ENCODE results near the gene CACNG8.

Gene CACNG8

DNA sequence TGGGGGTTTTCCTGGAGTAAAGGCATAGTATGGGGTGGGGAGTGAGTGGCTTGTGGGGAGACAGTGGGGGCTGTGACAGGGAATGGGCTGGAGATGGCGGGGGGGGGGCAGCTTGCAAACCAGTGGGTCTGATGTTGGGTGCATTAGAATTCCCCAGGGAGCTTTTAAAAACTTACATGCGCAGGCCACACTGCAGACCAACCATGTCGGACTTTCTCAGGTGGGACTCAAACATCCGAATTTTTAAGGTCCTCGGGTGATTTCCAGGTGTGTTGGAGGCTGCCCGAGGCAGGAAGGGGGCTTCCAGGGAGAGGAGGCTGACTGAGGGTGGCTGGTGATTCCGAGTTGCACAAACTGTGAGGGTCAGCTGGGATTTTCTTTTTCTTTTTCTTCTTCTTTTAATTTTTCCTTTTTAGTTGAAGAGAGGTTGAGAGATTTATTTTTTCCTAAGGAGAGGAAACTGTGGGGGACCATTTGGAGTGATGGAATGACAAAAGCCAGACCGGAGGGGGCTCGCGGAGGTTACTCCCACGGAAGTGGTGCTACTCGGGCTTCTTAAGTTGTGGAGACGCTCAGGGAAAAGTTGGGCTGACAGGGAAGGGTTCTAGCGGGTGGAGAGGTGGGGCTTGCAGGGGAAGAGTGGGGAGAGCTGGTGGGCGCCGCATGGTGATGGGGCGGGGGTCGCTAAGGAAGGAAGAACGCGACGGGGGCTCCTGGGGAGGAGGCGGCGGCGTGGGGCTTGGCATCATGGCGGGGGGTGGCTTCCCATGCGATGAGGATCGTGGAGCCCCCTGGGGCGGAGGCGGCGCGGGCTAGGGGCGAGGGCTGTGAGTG, 997 bp upstream of the CACNG8 start:
- no peak for DNase-seq (ENCODE audit: low spot score)

DNA sequence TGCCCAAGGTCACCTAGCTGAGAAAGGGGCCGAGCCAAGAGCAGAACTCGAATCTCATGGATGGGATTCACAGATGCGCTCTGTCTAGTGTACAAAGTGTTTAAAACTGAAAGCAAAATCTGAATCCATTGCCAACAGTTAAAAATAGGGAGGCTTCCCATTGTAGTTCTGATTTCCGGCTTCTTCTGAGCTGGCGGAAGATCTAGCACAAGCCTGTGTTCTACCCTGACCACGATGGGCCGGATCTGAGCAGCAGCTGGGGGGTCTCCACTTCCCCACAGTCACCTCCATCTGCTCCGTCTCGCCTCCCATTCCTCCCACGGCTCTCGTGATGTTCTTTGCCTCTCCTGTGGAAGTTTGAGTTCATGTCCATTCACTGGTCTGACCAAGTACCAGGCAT, 2.4 kb downstream of the CACNG8 start:
- no peak for DNase-seq (ENCODE audit: low spot score)

DNA sequence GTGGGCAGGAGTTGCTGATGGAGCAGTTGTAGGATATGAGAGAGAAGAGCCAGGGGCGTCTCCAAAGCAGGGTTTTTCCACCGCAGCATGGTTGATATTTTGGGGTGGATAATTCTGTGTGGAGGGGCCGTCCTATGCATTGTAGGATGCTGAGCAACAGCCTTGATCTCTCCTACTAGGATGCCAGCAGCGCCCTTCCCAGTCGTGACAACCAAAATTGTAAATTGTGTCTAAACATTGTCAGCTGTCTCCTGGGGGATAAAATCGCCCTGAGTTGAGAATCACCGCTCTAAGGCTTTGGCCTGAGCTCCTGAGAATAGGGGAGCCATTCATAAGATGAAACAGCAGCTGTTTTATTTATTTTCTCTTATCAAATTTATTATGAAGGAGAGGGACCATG, 4.2 kb downstream of the CACNG8 start:
- DNase-seq (ENCODE audit: low spot score), result no peak

DNA sequence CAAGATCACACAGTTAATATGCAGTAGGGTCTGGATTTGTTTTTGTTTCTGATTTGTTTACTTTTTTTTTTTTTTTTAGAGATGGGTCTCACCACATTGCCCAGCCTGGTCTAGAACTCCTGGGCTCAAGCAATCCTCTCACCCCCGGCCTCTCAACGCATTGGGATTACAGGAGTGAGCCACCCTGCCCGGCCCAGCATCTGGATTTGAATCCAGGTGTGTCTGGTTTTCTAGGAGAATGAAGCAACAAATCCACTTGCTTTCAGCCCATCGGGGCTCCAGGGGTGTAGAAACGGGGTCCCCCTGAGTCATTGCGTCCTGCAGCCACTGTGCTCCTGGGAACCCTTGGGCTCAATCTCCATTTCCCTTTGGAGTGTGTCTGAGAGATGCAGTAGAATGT, 6.6 kb downstream of the CACNG8 start:
- no peak for DNase-seq (ENCODE audit: low spot score)

DNA sequence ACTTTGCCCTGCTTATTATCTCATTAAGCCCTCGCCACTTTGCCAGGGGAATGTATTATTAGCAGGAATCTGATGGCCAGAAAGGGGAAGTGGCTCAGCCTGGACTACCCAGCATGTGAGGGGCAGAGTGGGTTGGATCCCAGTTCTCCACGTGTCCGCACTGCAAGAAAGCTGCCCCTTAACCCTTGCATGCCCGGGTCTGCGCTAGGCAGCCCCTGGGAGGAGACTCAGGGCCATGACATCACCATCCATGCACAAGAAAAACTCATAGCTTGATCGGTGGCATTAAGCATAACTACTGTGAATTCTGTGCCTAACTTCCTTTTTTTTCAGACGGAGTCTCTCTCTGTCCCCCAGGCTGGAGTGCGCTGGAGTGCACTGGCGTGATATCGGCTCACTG, 8.9 kb downstream of the CACNG8 start:
- DNase-seq (ENCODE audit: low spot score), result no peak

DNA sequence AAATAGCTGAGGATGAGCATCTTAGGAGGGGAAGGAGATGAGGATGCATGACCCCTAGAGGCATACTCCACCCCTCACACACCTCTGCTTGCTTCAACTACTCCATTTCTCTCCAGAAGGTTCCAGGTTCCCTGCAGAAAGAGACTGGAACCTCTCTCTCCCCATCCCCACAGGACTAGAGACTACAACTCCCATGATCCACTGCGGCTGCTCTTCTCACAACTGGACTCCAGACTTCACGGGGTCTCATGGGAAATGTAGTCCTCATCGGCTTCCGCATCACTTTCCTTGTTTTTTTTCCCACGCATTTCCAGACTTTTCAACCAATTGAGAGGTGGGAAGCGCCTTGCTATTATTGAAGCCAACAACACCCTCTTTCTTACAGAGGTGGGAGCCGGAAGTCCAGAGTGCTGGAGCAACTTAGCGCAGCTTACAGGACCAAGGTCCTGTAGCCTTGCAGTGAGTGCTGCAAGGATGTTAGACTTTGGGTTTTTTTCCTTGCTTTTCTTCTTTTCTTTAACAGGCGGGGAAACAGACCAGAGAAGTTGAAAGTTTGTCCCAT, 14.8 kb downstream of the CACNG8 start:
- DNase-seq (ENCODE audit: low spot score), result peak; percentile 80

DNA sequence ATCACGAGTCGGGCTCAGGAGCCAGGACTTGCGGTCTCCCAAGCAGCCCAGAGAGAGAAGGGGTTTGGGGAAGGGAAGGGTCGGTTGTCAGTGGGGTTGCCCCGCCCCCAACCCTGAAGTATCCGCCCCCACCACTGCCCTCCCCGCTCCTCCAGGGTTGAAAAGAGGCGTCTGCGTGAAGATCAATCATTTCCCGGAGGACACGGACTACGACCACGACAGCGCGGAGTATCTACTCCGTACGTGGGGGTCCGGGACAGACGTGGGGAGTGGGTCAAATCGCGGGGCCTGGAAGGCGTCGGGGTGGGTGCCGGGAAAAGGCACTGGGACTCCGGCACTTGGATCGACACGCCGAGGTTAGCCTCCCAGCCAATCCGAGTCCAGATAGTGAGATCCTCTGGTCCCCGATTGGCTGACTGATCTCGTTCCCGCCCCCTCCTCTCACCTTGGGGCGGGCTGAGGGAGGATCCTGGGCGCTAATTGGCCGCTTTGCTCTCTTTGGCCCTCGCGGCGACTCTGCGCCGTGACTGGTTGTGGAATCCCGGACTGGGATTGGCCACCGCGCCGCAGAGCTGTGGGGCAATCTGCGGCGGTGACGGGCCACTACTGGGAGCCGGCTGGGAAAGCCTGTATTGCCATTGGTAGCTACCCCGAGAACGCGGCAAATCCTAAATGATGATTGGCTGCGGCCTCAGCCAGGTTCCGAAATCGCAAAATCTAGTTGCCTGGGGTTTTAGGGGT, 15.4 kb downstream of the CACNG8 start:
- DNase-seq (ENCODE audit: low spot score), result no peak

DNA sequence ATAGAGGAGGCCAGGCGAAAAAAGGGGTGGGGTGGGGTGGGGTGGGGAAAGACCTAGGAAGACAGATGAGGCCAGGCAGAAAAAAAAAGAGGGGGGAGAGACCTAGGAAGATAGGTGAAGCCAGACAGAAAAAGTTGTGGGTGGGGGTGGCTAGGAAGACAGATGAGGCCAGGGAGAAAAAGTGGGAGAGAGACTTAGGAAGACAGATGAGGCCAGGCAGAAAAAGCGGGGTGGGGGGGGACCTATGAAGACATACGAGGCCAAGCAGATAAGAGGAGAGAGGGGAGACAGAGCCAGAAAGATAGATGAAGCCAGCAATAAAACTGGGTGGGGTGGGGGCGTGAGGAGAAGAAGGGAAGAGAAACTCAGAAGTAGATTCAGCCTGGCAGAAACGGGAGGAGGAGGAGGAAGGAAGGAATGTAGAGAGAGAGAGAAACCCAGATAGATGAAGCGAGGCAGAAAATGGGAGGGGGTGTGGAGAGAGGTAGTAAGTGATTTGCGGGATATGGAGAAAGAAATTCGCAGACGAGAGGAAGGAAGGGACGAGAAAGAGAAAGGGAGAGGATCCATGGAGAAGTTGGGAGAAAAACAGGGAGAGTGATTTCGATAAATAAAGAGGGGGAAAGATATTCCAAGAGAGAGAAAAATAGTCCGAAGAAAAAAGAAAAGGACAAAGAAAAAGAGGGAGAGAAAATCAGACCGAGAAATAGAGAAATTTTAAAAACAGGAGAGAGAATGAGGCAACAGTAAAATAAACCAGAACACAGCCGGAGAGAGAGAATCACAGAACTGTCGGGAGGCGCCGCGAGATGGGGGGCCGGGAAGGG, 16.5 kb downstream of the CACNG8 start:
- no peak for DNase-seq (ENCODE audit: low spot score)

DNA sequence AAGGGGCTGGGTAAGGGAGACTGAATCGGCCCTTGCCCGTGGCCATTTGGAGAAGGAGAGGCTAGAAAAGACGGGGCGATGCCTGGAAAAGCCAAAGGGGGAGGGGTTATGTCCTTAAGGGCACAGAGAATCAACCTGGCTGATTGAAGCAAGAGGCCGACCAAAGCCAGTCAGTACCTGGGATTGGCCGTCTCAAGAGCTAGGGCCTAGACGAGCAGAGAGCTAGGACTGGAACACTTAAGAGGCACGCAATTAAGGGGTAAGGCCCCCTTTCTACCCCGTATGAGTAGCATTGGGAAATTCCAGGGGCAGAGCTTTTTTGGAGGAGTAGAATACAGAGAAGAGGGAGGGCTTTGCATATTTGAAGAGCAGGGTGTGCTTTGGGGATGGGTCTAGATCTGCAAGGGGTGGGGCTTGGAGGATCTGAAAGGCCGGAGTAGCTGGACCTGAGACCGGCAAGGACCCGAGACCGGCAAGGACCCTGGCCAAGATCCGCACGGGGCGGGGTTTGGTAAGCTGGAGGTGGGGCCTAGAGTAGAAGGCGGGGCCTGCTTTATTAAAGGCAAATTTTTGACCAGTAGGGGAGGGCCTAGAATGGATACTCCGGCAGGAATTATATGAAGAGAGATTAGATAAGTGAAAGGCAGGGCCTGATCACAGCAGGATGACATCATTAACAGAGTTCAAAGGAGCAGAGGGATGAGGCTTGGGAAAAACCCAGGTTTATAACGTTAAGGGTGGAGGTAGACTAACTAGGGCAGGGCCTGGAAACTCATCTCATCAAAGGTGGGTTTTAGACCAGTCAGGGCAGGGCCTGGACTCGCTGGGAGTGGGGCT, 18.0 kb downstream of the CACNG8 start:
- peak; percentile 92 for DNase-seq (ENCODE audit: low spot score)

DNA sequence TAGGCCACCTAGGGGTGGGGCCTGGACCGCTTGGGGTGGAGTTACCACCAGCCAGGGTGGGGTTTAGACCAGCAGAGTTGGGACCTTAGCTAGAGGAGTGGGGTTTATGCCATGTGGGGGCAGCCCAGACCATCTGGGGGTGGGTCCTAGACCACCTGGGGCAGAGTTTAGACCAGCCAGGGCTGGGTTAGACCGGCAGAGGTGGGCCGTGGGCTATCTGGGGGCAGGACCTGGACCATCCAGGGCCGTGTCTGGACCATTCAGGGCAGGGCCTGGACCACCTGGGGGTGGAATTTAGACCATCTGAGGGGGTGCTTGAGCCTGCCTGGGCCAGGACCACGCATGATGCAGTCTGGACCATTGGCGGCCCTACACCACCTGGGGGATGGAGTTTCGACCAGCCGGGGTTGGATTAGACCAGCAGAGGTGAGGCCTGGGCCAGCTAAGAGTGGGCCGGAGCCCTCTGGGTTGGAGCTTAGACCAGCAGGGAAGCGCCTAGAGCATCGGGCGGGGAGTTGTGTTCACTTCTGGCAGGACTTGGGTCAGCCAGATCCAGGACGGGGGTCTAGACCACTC, 18.7 kb downstream of the CACNG8 start:
- no peak for DNase-seq (ENCODE audit: low spot score)

DNA sequence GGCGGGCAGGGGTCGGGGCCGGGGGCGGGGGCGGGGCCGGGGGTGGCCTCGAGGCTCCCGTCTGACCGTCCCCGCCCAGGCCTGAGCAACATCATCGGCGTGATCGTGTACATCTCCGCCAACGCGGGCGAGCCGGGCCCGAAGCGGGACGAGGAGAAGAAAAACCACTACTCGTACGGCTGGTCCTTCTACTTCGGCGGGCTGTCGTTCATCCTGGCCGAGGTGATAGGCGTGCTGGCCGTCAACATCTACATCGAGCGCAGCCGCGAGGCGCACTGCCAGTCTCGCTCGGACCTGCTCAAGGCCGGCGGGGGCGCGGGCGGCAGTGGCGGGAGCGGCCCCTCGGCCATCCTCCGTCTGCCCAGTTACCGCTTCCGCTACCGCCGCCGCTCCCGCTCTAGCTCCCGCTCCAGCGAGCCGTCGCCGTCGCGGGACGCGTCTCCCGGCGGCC, 19.3 kb downstream of the CACNG8 start:
- no peak for DNase-seq (ENCODE audit: low spot score)

DNA sequence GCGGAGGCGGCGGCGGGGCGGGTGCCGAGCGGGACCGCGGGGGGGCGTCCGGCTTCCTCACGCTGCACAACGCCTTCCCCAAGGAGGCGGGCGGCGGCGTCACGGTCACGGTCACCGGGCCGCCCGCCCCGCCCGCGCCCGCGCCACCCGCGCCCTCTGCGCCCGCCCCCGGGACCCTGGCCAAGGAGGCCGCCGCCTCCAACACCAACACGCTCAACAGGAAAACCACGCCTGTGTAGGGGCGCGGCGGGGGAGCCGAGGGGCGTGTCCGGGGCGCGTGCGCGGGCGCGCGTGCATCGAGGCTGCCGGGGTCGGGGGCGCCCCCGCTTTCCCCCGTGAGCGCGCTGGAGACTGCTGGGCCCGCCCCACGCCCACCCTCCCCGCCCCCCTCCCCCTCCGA, 19.9 kb downstream of the CACNG8 start:
- DNase-seq (ENCODE audit: low spot score), result no peak

DNA sequence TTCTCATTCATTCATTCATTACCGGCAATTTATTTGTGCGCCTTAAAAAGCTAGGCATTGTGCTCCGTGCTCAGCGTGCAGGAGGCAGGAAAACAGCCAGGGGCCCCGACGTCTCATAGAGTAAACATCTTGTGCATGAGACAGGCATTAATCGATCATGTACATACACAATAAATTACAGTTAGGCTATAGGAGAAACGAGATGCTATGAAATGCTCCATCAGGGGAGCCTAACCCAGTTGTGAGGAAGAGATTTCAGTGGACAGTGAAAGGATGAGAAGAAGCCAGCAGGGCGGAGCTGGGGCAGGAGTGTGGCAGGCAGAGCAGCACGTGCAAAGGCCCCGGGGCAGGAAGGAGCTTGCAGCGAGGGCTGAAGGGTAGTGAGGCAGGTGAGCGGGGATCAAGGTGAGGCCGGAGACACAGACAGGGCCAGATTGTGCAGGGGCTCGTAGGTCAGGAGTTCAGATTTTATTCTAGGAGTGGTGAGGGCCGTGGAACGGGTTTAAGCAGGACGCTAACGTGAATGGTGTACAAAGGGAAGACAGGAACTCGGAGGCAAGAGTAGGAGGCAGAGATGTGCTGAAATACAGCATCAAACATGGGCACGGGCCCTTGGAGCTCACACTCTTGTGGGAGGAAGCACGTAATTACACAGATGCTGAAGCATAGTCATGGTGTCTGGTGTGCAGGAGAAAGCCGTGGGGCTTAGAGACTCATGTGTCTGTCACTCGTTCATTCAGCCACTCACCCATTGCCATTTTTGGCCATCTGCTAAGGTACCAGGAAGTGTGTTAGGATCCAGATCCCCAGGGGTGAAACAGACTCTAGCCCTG, 20.9 kb downstream of the CACNG8 start:
- no peak for DNase-seq (ENCODE audit: low spot score)

DNA sequence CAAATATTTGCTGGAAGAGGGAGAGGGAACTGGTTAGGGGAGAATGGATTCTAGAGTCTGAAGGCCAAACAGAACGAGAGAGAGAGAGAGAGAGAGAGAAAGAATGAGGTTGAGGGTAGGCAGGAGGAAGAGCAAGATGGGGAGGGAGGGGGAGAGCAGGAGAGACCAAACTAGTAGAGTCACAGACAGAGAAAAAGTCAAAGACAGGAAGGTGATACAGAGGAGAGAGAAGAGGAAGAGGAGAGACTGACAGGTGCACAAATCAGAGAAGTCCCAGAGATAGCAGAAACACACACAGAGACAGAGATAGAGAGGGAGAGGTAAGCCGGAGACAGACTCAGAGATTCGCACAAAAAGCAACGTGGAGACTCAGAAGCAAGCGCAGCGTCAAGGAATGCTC, 23.1 kb downstream of the CACNG8 start:
- no peak for DNase-seq (ENCODE audit: low spot score)

DNA sequence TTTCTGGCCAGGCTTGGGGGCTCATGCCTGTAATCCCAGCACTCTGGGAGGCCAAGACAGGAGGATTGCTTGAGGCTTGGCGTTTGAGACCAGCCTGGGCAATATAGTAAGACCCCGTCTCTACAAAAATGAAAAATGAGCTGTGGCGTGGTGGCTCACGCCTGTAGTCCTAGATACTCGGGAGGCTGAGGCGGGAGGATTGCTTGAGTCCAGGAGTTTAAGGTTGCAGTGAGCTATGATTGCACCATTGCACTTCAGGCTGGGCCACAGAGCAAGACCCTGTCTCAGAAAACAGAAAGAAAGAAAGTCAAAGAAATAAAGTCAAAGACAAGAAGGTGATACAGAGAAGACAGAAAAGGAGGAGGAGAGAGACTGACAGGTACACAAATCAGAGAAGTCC, 26.2 kb downstream of the CACNG8 start:
- no peak for DNase-seq (ENCODE audit: low spot score)

DNA sequence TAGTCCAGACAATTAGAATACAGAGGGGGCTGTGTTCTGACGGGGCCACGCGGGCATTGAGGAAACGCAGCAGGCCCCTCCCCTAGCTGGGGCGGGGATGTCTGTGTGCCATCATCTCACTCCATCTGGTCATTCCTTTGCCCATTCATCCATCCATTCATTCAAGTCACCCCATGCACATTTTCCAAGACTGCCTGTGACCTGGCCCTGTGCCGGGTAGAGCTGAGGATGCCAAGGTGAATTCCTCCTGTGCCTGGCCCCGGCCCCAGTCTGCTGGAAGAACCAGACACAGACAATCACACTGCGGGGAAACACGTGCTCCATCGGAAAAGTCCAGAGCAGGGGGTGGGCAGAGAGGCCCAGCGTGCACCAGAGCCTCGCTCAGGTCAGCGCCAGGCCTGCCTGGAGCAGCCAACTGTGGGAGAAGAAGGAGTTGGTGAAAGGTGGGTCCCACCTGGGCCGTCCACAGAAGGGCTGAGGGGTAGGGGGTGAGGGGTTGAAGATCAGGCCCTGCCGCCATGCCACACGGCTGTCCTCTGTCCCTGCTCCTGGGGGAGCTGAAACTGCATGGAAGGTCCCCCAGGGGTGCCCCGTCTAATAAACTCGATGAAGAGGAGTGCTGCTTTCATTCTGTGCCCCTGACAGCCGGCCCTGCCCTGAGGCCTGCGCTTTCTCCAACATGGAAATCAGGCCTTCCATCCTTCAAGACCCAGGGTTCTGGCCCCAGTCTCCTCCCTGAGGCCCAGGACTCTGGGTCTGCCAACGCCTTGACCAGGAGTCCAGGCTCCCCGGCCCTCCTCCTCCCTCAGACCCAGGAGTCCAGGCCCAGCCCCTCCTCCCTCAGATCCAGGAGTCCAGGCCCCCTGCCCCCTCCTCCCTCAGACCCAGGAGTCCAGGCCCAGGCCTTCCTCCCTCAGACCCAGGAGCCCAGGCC, 27.1 kb downstream of the CACNG8 start:
- DNase-seq (ENCODE audit: low spot score), result peak; percentile 65

DNA sequence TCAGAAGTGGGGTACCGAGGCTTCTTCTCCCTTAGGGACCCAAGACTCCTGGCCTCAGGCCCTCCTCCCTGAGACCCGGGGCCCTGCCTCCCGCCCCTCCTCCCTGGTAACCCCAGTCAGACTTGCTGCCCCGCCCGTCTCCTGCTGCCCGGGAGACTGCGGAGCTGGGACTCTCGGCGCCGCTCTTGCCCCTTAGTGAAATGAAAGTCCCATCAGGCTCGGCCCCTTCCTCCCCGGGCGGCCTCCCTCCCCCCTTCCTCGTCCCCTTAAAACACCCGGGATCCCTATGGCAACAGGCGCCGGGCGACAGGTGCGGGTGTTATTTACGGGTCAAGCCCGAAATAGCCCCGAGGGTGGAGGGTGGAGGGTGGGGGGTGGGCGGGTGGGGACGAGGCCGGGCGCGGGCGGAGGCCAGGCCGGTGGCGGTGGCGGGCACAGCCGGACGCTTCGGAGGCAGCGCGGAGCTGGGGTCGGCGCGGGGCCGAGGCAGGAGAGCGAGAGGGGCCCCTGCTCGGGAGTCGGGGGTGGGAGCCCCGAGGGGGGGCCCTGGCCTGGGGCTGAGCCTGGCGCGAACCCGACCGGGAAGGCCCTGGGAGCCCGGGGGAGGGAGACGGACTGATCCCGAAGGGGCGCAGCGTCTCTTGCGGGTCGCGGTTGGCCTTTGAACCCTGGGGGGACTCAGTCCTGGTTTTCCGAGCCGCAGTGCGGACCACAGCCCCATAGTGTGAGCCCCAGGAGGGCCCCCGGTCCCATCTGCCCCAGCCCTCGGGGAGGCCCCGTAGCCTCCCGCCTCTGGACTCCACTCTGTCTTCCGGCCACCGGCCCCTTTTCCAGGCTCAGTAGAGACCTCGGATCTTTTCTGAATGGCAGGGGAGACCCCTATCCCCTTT, 28.7 kb downstream of the CACNG8 start, which contains the start of gene CACNG6:
TSS of gene CACNG6 (plus strand) at position 414 of the 890 bp plus-strand sequence. CDS start 1,241 bp downstream, outside the sequence.
- peak; percentile 47 for DNase-seq (ENCODE audit: low spot score)

DNA sequence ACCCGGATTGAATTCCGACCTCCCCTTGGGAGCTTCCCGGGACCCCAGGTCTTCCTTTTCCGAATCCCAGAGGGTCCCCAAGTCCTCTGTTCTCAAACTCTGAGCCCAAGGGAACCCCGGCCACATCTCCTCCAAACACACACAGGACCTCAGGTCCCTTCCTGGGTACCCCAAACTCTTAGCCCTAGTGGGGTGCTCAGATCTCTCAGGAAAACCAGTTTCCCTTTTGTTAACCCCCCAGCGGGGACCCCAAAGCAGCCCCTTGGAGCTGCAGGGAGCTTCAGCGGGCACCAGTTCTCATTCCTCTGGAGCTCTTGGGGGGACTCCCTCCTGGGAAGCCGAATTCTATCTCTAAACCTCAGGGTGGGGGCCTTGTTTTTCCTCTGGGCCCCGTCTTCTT, 29.5 kb downstream of the CACNG8 start:
- DNase-seq (ENCODE audit: low spot score), result no peak
